ENCODE measurements around the gene TMEM236. TPM values are rescaled to one million over a fixed set of nuclear protein-coding genes. Genes with fewer than 3 reads are reported as not detected.

Gene TMEM236
- total and polyA plus RNA-seq, 9 of the 15 experiments (the other 6 are each of a cell fraction or from before 2014, with no cell fraction given) = 0.04 to 0.13 (median 0.04) TPM; not detected in 4

- in situ Hi-C loops (cut with MboI) = no loop called here
These were observed 17.0 kb downstream of the TMEM236 start for GRCh38 chr10:17768957-17769356.

More at GRCh38 chr10:17768957-17769356, 17.0 kb downstream of the TMEM236 start:
- Histone ChIP-seq H3K9me3 (replicated peaks; ENCODE audit: control insufficient read depth, insufficient read depth, low read depth, low read length) (no peaks in the 10 kb centered on the region), H3K27ac (ENCODE audit: extremely low read depth, low read depth, low read length) (no peak overlapping the region), H3K4me1 (replicated peaks in 1 of 2; ENCODE audit: control insufficient read depth in 2 of 2, insufficient read depth in 2 of 2, low read length in 2 of 2) (no peaks in the 10 kb centered on the region; a peak in 1 of 5 replicates), H3K9me1 (ENCODE audit: control insufficient read depth, insufficient read depth, low read length) (no peaks in the 10 kb centered on the region), H3K79me2 (ENCODE audit: control insufficient read depth, insufficient read depth, low read length) (no peaks in the 10 kb centered on the region), H3K4me3 (no peak overlapping the region), H3K27me3 (ENCODE audit: control insufficient read depth in 2 of 2, insufficient read depth in 2 of 2, low read length in 2 of 2) (peaks cover 4 to 10% of the 10 kb centered on the region in 2 experiments; a peak in 4 of 5 replicates), H4K20me1 (replicated peaks; ENCODE audit: control insufficient read depth, insufficient read depth, low read length) (no peaks in the 10 kb centered on the region), H3K9ac (ENCODE audit: insufficient read depth in 1 of 2, low read depth in 2 of 2, low read length in 2 of 2) (no peak overlapping the region), H3K4me2 (ENCODE audit: insufficient read depth, low read length) (no peak overlapping the region), H3K36me3 (ENCODE audit: control insufficient read depth, insufficient read depth, low read length) (no peaks in the 10 kb centered on the region), H2AFZ (ENCODE audit: low read depth, low read length) (no peak overlapping the region)
- FAIRE-seq (no peak), DNase-seq (ENCODE audit: extremely low read depth in 1 of 4, low spot score in 3 of 4) (no peak), ATAC-seq (no peak)
- BruUV-seq (replicated peaks) = no TSS peak
- 13% methylated on average over 5 of the region's 5 CpGs for WGBS (ENCODE audit: insufficient coverage, low coverage, missing lambda C conversion rate)
- TF ChIP-seq CHAMP1 (IDR thresholded peaks at IDR 0.05) (no peak), HNRNPUL1 (IDR thresholded peaks at IDR 0.05; ENCODE audit: low read length) (no peak), NFXL1 (CRISPR knock-in tag; IDR thresholded peaks at IDR 0.05) (no peak), PURB (CRISPR knock-in tag; IDR thresholded peaks at IDR 0.05; ENCODE audit: low read depth) (no peak), ATF3 (IDR thresholded peaks at IDR 0.05) (no peak), ATF3 (CRISPR knock-in tag; conservative IDR thresholded peaks at IDR 0.05) (no peak), PHF8 (IDR thresholded peaks at IDR 0.05; ENCODE audit: borderline replicate concordance, low read length) (no peak), TRIM28 (IDR thresholded peaks at IDR 0.05) (no peak), CREB3L1 (IDR thresholded peaks at IDR 0.05; ENCODE audit: borderline replicate concordance, low read depth) (no peak), BRCA1 (IDR thresholded peaks at IDR 0.05) (no peak), BRCA1 (CRISPR knock-in tag; IDR thresholded peaks at IDR 0.05) (no peak)
- ChIA-PET CTCF (ENCODE audit: low intra/inter-chr PET ratio) (no interaction called here), POLR2A (no interaction called here)
- intact Hi-C loops (cut with micrococcal nuclease) = no loop called here
